ENCODE results near the gene TRERF1.
A peak's percentile ranks its signal among the peaks of the same experiment; 100 is the strongest.

The TRERF1 gene

GRCh38 chr6:42269974-42270510, 181.7 kb downstream of the TRERF1 start:
- no peak for DNase-seq

DNA sequence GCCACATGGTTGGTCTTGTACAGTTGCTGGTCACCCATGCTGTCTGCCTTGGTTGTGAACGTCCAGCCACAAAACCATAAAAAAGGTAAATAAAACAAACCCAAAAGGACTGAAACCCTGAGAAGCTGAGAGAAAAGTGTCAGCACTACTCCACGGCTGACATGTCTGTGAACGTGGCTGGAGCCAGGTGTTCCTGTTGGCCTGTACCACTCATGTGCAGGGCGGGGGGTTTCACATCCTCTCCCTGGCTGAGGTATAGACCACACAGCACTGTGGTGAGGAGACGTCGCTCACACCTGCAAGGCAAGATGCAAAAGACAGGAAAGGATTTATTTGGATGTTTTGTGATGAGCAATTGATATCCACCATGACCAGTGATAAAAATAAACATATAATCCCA, 182.2 kb downstream of the TRERF1 start:
- DNase-seq = no peak

DNA sequence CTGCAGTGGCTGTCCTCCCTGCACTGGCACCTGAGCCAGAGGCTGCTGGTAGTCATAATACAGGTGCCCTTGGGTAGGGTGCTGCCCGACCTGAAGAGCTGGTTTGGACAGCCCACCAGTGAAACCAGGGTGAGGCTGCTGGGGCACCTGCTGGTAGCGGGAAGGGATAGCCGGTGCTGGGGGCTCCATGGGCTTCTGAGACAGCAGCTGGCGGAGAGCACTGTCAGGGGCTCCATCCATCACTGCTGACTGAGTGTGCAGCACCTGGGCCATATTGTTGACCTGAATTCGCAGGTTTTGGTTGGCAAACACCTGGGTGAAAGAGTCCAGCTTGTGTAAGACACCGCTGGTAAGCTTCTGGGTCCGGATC, 182.9 kb downstream of the TRERF1 start:
- DNase-seq = no peak

DNA sequence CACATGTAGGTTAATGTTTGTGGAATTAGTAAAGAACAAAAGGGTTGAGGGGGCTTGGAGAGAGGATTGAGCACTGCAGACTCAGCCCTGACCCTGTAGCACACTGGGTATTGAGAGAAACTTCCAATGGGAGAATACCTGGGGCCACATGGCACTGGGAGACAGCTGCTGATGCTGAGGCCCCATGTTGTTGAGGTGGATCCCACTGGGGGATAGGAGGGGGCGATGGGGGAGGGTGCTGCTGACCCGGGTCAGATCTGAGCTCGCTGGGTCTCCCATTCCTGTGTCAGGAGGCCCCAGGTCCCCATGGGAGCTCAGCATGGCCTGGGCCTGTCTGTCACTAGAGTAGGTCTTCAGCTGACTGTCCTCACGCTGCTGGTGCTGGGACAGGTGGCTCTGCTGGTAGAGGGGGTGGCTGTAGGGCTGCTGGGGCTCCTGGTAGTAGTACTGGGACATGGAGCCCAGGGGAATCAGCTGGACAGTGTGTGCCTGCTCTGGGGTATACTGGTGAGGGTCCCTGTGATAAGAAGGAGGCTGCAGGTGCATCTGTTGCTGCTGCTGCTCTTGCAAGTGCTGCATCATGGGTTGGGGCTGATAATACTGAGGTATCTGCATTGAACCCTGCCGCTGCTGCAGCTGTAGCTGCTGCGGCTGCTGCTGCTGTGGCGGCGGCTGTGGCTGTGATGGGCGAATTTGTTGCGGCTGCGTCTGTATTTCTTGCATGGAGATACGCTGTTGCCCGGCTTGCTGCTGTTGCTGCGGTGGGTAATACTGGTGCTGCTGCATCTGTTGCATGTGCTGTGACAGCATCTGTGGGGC, 183.5 kb downstream of the TRERF1 start:
- DNase-seq = no peak

DNA sequence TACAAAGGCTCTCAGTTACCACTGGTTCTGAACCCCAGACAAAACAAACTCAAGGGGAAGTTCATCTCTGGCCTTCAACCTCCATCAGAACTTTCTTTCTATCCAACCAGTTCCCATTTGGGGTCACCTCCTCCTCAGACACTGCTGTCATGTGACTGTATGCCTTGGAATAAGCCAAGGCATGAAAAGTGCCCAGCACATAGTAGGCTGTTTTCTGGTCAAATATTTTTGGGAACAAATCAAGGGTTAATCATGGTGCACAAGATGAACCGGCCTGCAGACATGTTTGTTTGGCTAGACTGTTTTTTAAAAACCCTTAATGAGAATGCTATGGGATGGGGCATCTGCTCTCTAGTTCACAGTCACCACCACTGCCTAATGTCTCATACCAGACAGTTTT, 185.2 kb downstream of the TRERF1 start:
- DNase-seq = no peak

DNA sequence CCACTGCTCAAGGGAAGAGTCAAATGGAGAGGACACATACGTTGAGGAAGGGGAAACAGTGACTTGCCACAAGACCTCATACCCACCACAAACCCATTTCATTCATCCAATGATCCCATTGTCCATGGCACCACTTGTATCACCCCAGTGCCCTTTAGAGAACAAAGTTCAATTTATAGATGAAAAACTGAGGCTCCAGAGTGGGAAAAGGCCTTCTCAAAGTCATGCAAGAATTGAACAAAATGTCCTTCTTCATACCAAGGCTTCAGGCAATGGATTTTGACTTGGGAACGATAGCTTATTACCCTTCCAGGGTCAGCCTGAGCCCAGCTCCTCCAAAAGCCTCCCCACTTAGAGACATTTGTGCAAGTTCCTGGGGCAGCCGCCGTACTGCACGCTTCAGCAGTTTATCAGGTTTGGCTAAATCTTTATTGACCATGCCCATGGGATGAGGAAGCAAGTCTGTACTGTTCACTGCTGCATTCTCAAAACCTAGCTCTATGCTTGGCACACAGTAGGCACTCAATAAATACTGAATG, 186.8 kb downstream of the TRERF1 start:
- DNase-seq = no peak

- no peak for DNase-seq
Observed at GRCh38 chr6:42264162-42264851, 187.4 kb downstream of the TRERF1 start.

DNA sequence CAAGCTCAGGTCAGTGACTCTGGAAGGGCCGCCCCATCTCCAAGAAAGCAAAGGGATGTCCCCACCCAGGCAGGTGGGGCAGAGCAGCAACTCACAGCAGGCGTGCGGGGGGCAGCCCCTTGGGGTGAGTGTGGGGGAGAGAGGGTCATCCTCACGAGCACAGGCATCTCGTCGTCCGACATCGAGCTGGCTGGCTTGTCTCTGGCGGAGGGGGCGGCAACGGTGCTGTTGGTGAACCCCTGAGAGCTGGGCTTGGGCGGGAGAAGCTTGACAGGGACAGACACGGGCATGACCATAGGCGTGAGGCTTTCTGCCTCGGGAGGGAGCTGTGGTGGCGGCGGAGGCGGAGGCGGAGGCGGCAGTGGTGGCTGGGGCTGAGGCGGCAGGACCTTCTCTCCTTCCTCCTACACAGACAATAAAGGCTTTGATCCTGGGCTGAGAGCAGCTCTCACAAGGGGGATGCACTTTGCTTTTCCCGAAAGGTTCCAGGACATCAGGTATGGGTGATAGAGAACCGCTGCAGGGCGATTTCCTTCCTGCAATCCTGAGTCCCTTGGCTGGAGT, 188.5 kb downstream of the TRERF1 start:
- no peak for DNase-seq

DNA sequence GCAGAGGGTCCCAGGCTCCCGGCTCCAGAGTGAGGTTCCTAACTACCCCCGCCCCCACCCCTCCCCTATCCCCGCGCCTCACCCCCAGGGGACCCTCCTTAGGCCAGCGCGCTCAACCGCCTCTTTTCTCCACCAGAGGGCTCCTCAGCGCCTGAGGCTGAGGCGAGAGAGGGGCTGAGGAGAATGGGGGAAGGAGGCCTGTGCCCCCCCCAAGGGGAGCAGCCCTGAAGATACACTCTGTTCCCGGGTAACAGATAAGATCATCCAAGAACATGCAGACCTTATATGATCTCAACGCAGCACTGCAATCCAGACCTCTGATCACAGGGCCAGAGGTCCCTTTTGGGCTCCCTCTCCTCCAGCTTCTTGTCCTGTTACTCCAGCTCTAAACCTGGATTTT, 190.8 kb downstream of the TRERF1 start:
- DNase-seq = peak; percentile 28 to 49

DNA sequence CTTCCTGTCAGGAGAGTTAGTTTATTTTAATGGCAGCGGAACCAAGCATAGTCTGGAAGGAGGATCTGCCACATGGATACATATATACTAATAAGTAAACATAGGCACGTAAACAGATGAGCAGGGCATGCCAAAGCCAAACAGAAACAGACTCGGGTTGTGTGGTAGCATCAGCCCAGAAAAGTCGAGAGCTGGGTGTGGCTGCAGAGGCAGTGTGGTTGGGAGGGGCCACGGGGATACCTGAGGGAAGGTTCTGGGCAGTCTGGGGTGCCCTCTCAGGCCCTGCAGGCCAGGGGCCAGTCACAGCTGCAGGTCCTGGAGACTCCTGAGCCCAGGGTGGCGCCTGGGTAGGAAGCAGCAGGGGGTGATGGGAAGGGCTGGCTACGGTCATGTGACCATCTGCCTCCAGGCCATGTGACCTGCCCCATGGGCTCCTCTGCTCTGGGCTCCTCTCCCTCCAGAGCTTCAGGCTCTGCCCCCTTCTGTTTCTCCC, 191.3 kb downstream of the TRERF1 start:
- DNase-seq = no peak

DNA sequence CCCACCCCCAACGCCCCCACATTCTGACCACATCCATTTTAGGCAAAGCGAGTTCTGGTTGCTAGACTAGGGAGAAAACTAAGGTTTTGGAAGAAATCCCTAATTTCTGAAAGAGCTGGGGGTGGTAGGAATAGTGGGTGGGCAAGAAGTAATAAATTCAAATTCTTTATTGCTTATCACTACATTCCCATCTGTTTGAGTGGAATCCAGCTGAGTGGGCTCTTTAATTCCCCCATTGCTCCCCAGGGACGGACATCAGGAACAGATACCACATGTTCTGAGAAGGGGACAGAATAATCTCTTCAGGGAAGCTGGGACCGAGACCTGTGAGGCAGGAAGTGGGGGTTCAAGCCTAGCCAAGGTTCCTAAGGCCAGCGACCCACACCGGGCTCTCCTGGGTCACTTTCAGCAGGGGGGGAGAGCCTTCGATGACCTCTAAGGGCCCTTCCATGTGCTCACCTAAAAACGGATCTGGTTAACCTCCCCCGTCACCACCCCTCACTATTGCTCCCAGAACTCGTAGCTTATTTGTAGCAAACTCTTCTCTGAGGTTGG, 191.8 kb downstream of the TRERF1 start:
- DNase-seq = no peak

GRCh38 chr6:42259286-42259685, 192.4 kb downstream of the TRERF1 start:
- no peak for DNase-seq

DNA sequence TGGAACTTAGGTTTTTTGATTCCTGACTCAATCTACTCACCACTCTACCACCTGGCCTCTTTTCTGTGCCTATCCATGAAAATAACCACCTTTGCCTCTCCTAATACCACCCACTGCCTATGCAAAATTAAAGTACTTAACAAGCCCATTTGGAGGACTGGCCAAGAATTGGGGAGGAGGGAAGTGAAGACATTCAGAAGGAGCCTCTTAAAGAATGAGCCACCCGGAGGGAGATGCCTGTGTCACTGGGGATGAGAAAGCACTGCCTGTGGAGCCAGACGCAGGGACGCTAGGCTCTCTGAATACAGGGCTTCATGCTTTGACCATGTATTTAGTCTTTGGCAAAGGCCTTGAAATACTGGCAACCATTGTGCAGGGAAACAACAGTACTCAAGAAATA, 194.1 kb downstream of the TRERF1 start:
- DNase-seq = no peak

DNA sequence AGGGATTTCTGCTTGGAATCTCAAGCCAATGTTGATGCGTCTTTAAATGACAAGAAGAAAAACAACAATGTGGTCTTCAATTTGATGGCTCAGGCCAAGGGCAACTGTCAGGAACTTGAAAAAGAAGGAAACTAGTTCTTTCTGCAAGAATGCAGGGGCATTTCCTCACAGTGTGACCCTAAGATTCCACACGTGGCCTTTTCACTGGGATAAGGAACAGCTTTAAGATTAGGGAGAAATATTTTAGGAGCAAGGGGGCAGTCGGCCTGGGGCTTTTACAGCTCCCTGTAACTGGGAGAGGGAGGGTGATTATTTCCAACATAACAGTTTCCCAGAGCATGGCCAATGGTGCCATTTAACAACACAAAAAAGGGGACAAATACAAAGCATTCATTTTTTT, 194.7 kb downstream of the TRERF1 start:
- no peak for DNase-seq

DNA sequence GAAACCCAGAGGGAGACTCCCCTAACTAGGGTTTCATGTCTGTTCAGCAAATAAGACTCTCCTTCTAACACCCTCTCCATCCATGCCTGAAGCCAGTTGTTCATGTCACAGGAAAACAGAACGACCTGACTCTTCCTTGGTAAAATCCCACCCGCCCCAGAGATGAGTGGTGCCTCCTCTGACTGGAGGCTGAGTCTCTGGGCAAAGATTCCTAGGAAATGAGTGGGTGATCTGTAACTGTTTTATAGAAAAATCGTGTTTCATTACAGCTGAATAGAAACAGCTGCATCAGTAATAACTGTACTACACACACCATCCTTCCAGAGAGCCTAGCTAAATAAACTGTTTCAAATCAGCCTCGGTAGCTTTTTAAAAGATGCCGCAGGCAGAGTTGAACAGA, 196.7 kb downstream of the TRERF1 start:
- no peak for DNase-seq

- DNase-seq = no peak
Observed at GRCh38 chr6:42254505-42254904, 197.2 kb downstream of the TRERF1 start.

DNA sequence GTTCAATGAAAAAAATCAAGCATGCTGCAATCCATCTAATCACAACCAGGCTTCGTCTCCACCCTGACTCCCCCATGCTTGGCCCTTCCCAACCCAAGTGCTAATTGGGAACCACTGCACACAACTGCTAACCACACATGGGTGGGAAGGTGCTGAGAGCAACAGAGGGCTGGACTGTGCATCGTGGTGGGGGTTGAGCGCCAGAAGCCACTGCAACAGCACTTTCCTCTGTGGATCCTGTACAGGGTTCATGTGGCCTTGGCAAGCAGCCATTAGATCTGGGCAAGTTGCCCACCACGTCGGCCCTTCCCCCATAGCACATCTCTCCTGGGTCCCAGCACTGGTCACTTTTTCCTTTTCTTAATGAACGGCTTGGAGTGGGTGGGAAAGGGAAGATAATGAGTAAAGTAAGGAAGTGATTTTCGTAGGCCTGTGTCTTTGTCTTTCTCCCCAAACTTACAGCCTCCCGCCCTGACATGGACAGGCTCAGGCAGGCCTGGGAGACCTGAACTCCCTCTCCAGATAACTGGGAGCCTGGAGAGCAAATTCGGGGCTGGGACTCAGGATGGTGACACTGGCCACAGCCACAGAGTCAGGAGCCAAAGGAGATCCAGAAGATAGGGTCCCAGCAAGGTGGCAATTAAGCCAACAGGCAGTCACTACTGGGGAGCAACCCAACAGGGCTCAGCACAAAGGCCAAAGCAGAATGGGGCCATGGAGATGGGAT, 199.7 kb downstream of the TRERF1 start:
- no peak for DNase-seq

DNA sequence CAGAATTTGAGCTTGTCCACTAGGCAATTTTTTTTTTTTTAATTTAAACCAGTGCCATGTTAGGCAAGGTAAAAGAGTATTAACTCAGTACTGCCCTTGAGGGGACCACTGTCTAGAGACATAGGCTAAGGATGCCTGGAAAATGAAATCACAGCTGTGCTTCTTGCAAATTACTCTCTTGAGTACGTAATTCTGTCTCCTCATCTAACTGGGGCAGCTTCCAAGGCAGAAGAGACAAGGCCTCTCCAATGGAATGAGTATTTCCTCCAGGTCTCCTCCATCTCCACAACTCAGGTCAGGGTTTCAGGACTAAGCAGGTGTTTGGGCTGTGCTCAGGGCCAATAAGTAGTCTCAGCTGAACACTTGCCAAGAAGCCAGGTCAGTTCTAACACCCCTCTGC, 200.2 kb downstream of the TRERF1 start:
- no peak for DNase-seq

DNA sequence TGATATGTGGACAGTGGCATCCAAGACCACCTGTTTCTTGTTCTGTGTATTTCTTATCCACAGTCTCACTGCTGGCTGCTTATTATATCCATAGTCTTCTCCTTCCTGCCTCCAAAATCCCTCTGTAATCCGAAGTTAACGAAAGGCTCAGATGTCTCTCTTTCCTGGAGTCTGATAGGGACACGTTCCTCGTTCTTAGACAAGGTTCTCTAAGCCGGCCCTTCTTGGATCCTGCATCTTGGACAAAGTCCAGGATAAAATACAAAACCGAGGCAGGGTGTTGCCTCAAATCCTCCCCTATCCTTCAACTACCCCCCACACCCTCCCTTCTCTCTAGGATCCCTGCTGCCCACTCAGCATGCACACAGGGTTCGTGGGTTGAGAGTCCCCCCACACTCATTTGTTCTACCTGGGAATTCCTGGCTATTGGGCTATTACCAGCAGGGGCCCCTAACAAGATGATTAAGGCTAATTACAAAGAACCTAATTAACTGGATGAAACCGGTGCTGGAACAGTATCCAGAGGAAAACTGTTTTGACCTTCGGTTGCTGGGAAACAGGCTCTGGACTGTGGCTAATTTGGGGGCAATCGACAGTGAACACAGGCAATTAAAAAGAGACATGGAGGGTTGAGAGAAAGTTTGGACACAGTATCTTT, 201.3 kb downstream of the TRERF1 start:
- DNase-seq = no peak

DNA sequence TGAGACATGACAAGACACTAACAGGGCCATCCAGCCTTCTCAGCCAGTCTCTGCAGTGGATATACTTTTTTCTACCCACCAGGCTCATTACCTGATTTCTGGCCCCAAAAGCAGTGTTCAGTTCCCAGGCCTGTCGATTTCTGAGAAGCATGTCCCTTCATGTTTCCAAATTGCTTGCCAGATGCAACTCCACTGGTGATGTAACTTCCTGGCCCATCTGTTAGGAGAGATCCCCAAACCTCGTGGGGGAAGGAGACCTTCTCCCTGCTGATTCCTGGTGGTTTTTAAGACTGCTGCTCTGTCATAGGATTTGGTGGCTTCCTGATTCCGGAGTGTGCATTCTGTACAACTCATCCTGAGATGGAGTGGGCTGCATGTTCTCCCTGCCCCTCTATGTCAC, 202.4 kb downstream of the TRERF1 start:
- no peak for DNase-seq

- no peak for DNase-seq
Observed at GRCh38 chr6:42243046-42243445, 208.7 kb downstream of the TRERF1 start.

- no peak for DNase-seq
Observed at GRCh38 chr6:42241915-42242314, 209.8 kb downstream of the TRERF1 start.
